H1 (cell line): ENCODE data around the gene IL6R. TPM values are rescaled to one million over a fixed set of nuclear protein-coding genes. Genes with fewer than 3 reads are reported as not detected.
A peak's percentile ranks its signal among the peaks of the same experiment; 100 is the strongest.

ENCODE experiments used
- CTCF ChIA-PET: fragments of 300-600 bp; sonication (Branson Sonifier 250); formaldehyde crosslinking; loops from one replicate; lab custom pipeline; 2021; ENCODE audit not compliant: partially characterized antibody; lab: Charles Lee
- POLR2A ChIA-PET: fragments of 300-600 bp; sonication (Branson Sonifier 250); formaldehyde crosslinking; loops from one replicate; lab custom pipeline; 2021; ENCODE audit warnings: inconsistent platforms; ENCODE audit not compliant: partially characterized antibody; lab: Charles Lee
- DNase-seq, 2 experiments: peaks; one replicate each; pipeline versions ENCODE4 v3.0.0 to v3.0.0-alpha.2; 2010 to 2022; ENCODE audit warnings: low spot score in 2 of 2, low read depth in 1 of 2, mixed read lengths in 1 of 2
- FAIRE-seq: peaks from 2 replicates; lab custom pipeline; 2011; peaks lifted over from hg19 to GRCh38; lab: Jason Lieb, UNC
- H2AFZ ChIP-seq: 2 replicates; pipeline ENCODE4 v1.8.1; 2012; ENCODE audit warnings: low read length, inconsistent platforms
- H2AK5ac ChIP-seq: 2 replicates; pipeline ENCODE4 v1.6.1; 2013; ENCODE audit warnings: low read depth, low read length
- H2BK120ac ChIP-seq: replicated peaks from 2 replicates; pipeline ENCODE3; 2013; ENCODE audit warnings: low read depth, low read length, inconsistent platforms
- H2BK12ac ChIP-seq: 2 replicates; pipeline ENCODE4 v1.6.1; 2013; ENCODE audit warnings: low read depth, low read length
- H2BK15ac ChIP-seq: 2 replicates; pipeline ENCODE4 v1.6.1; 2013; ENCODE audit warnings: low read length
- H2BK20ac ChIP-seq: 2 replicates; pipeline ENCODE4 v1.6.1; 2013; ENCODE audit warnings: low read length
- H2BK5ac ChIP-seq: 2 replicates; pipeline ENCODE4 v1.6.1; 2013; ENCODE audit warnings: low read depth, low read length
- H3K14ac ChIP-seq: 2 replicates; pipeline ENCODE4 v1.6.1; 2013; ENCODE audit warnings: inconsistent platforms; ENCODE audit not compliant: insufficient read length
- H3K18ac ChIP-seq: 2 replicates; pipeline ENCODE4 v1.6.1; 2013; ENCODE audit warnings: low read length; ENCODE audit errors: extremely low read depth
- H3K23ac ChIP-seq: 2 replicates; pipeline ENCODE4 v1.6.1; 2013; ENCODE audit warnings: inconsistent platforms; ENCODE audit not compliant: insufficient read length
- H3K23me2 ChIP-seq: 2 replicates; pipeline ENCODE4 v1.6.1; 2013; ENCODE audit warnings: low read depth, low read length
- H3K27ac ChIP-seq: 2 replicates; pipeline ENCODE4 v1.6.1; 2011; ENCODE audit warnings: low read depth, low read length, inconsistent platforms
- H3K27me3 ChIP-seq, 4 experiments: replicated peaks in 1 of 4; 1 replicate in 1 of 4; 2 replicates in 3 of 4; pipeline versions ENCODE4 v1.6.1 to v1.8.1; 2011 to 2013; ENCODE audit warnings: low read length in 3 of 4, mild to moderate bottlenecking in 3 of 4, inconsistent platforms in 2 of 4, mixed read lengths in 2 of 4, moderate library complexity in 1 of 4; ENCODE audit not compliant: control insufficient read depth in 3 of 4, insufficient read depth in 3 of 4; ENCODE audit errors: extremely low read depth in 1 of 4
- H3K36me3 ChIP-seq, 4 experiments: 2 replicates each; pipeline versions ENCODE4 v1.6.1 to v1.8.1; 2011 to 2013; ENCODE audit warnings: mild to moderate bottlenecking in 4 of 4, low read length in 3 of 4, moderate library complexity in 2 of 4, control low read depth in 1 of 4, inconsistent platforms in 1 of 4; ENCODE audit not compliant: insufficient read depth in 4 of 4, control insufficient read depth in 2 of 4
- H3K4ac ChIP-seq: replicated peaks from 2 replicates; pipeline ENCODE3; 2013; ENCODE audit warnings: low read length, low read depth, mixed read lengths, inconsistent platforms; ENCODE audit not compliant: insufficient read length
- H3K4me1 ChIP-seq, 4 experiments: replicated peaks in 1 of 4; 1 replicate in 1 of 4; 2 replicates in 3 of 4; pipeline versions ENCODE4 v1.6.1 to v1.8.1; 2011 to 2013; ENCODE audit warnings: low read length in 3 of 4, inconsistent platforms in 2 of 4, mixed read lengths in 1 of 4; ENCODE audit not compliant: insufficient read depth in 4 of 4, control insufficient read depth in 3 of 4
- H3K4me2 ChIP-seq, 2 experiments: 2 replicates each; pipeline versions ENCODE4 v1.6.1 to v1.8.1; 2011 to 2013; ENCODE audit warnings: low read depth in 2 of 2, low read length in 2 of 2, control low read depth in 1 of 2, inconsistent platforms in 1 of 2, mild to moderate bottlenecking in 1 of 2; ENCODE audit not compliant: insufficient read depth in 1 of 2
- H3K4me3 ChIP-seq, 4 experiments: fragments of 200-600, 300-600 bp in 1 of 4; sonication (generic), shearing (Covaris generic), sonication (Bioruptor Twin) in 1 of 4; 2 replicates each; pipeline versions ENCODE4 v1.5.1 to v1.8.1; 2011 to 2016; ENCODE audit warnings: low read length in 4 of 4, low read depth in 3 of 4, control low read depth in 2 of 4, inconsistent platforms in 2 of 4, mild to moderate bottlenecking in 2 of 4, mixed read lengths in 1 of 4, moderate library complexity in 1 of 4; ENCODE audit not compliant: insufficient read depth in 2 of 4; ENCODE audit errors: extremely low read depth in 1 of 4
- H3K56ac ChIP-seq: replicated peaks from 2 replicates; pipeline ENCODE3; 2013; ENCODE audit warnings: low read depth, mild to moderate bottlenecking, mixed read lengths, low read length, inconsistent platforms; ENCODE audit not compliant: insufficient read length
- H3K79me1 ChIP-seq: 2 replicates; pipeline ENCODE4 v1.6.1; 2013; ENCODE audit warnings: low read depth, low read length, control low read depth
- H3K79me2 ChIP-seq, 2 experiments: 2 replicates each; pipeline versions ENCODE4 v1.6.1 to v1.8.1; 2012 to 2013; ENCODE audit warnings: low read length in 2 of 2, mild to moderate bottlenecking in 2 of 2, inconsistent platforms in 1 of 2; ENCODE audit not compliant: insufficient read depth in 2 of 2, control insufficient read depth in 1 of 2
- H3K9ac ChIP-seq, 4 experiments: replicated peaks in 1 of 4; 1 replicate in 1 of 4; 2 replicates in 3 of 4; pipeline versions ENCODE4 v1.6.1 to v1.8.1; 2011 to 2013; ENCODE audit warnings: low read depth in 3 of 4, low read length in 3 of 4, control low read depth in 2 of 4, mild to moderate bottlenecking in 2 of 4, moderate library complexity in 2 of 4, inconsistent platforms in 1 of 4; ENCODE audit errors: extremely low read depth in 1 of 4
- H3K9me3 ChIP-seq, 2 experiments: 2 replicates each; pipeline versions ENCODE4 v1.6.1 to v1.8.1; 2012 to 2013; ENCODE audit warnings: mild to moderate bottlenecking in 2 of 2, moderate library complexity in 2 of 2, control low read depth in 1 of 2, inconsistent platforms in 1 of 2, low read depth in 1 of 2, low read length in 1 of 2, mixed read lengths in 1 of 2; ENCODE audit not compliant: insufficient read depth in 2 of 2
- H4K20me1 ChIP-seq, 2 experiments: replicated peaks in 1 of 2; 2 replicates each; pipeline versions ENCODE3 to v1.8.1; 2011 to 2013; ENCODE audit warnings: inconsistent platforms in 2 of 2, low read length in 2 of 2, mild to moderate bottlenecking in 1 of 2; ENCODE audit not compliant: insufficient read depth in 2 of 2, control insufficient read depth in 1 of 2
- H4K5ac ChIP-seq: 2 replicates; pipeline ENCODE4 v1.6.1; 2013; ENCODE audit warnings: low read length, low read depth, mixed read lengths, inconsistent platforms; ENCODE audit not compliant: insufficient read length
- H4K8ac ChIP-seq: 2 replicates; pipeline ENCODE4 v1.8.0; 2013; ENCODE audit warnings: mild to moderate bottlenecking, moderate library complexity, low read length, inconsistent platforms; ENCODE audit not compliant: insufficient read depth; ENCODE audit errors: extremely low read depth
- H4K91ac ChIP-seq: replicated peaks from 2 replicates; pipeline ENCODE3; 2013; ENCODE audit warnings: low read length, mixed read lengths, inconsistent platforms; ENCODE audit not compliant: insufficient read length
- EGR1 ChIP-seq: IDR thresholded peaks from 2 replicates; pipeline ENCODE4 v1.6.1; 2011; ENCODE audit warnings: low read depth, low read length, borderline replicate concordance
- SAP30 ChIP-seq: fragments of 300-600 bp; sonication (generic); IDR thresholded peaks from 2 replicates; pipeline ENCODE4 v1.7.1; 2012; ENCODE audit warnings: low read length, moderate library complexity, mild to moderate bottlenecking, inconsistent platforms; ENCODE audit not compliant: insufficient read depth, insufficient replicate concordance
- SUZ12 ChIP-seq: fragments of 200-600 bp; sonication (generic); IDR thresholded peaks from 2 replicates; pipeline ENCODE4 v1.6.1; 2012; ENCODE audit warnings: mild to moderate bottlenecking, inconsistent platforms, low read length, moderate library complexity, mixed read lengths
- WGBS, 2 experiments: shearing (Covaris generic) in 1 of 2; methylation state at CpG; one replicate each; pipeline versions ENCODE4 v1.1.6 to v1.1.7; 2013 to 2015; ENCODE audit warnings: low lambda C conversion rate in 2 of 2, mixed read lengths in 2 of 2, inconsistent platforms in 1 of 2, low coverage in 1 of 2, missing lambda C conversion rate in 1 of 2; ENCODE audit not compliant: insufficient replicate concordance in 2 of 2, insufficient coverage in 1 of 2, insufficient read length in 1 of 2; ENCODE audit errors: extremely low coverage in 1 of 2, missing lambda C conversion rate in 1 of 2; 5-methylcytosine and 5-hydroxymethylcytosine counted together
- polyA plus RNA-seq, 7 experiments: library from polyadenylated mRNA; depleted of rRNA in 3 of 7; stranded (reverse) in 5 of 7; unstranded in 2 of 7; fragments of >200 nt in 5 of 7; fragments of 200-250 nt in 2 of 7; gene quantifications; 1 replicate in 5 of 7; 2 replicates in 1 of 7; 4 replicates in 1 of 7; pipeline versions ENCODE4 v1.2.1 to v1.2.3, GENCODE V29; 2011 to 2013; ENCODE audit warnings: missing spikeins in 2 of 7, mixed read lengths in 2 of 7
- total RNA-seq: library from RNA; stranded (reverse); fragmentation: NEBNext Ultra II Directional; extraction: Animal tissue kit (Norgen Biotek cat#: 25700); gene quantifications from 2 replicates; pipeline ENCODE4 v1.2.1, GENCODE V29; 2021

The IL6R gene
- total and polyA plus RNA-seq, 2 of the 8 experiments (the other 6 are each of a cell fraction or from before 2014, with no cell fraction given): 2.3 to 3.0 TPM

GRCh38 chr1:154407198-154408091 is 2.3 kb downstream of the IL6R start:
- H3K18ac ChIP-seq: no peak overlapping the region
- no peak for FAIRE-seq
- TF ChIP-seq SUZ12 (no peak), EGR1 (peak; percentile 39; the same call in 1 of the 2 replicates), SAP30 (no peak)
- no peak overlapping the region for H4K91ac ChIP-seq
- ChIA-PET CTCF (interaction anchor here (0.7 to 2.5 kb wide), 5 partner anchors 14 to 654 kb away, joined by 3 to 11 read pairs (median 3); no protein-coding TSS in a partner anchor), POLR2A (interaction anchor here (0.6 to 0.9 kb wide), 2 partner anchors 9 to 30 kb away, joined by 3 to 4 read pairs; no protein-coding TSS in a partner anchor)
- peaks cover 9 to 36% (median 26%) of the 10 kb centered on the region in 4 experiments for H3K27me3 ChIP-seq
- H2BK120ac ChIP-seq: no peak overlapping the region
- no peak overlapping the region for H2AK5ac ChIP-seq
- H2BK5ac ChIP-seq: no peak overlapping the region
- no peaks in the 10 kb centered on the region for H3K79me2 ChIP-seq
- no peak overlapping the region; the same call in 1 of the 2 replicates for H4K8ac ChIP-seq
- H4K5ac ChIP-seq: no peak overlapping the region
- DNase-seq: no peak
- 72% methylated on average over 11 of the region's 11 CpGs; no CpG with 5 or more reads in 1 of the 2 experiments for WGBS, 2 experiments
- no peaks in the 10 kb centered on the region for H3K36me3 ChIP-seq
- no peak overlapping the region; the same call in 1 of the 2 replicates for H2BK15ac ChIP-seq
- no peak overlapping the region for H3K4me3 ChIP-seq
- H3K23me2 ChIP-seq: peaks cover 13% of the 10 kb centered on the region
- no peak overlapping the region for H3K14ac ChIP-seq
- no peak overlapping the region for H3K27ac ChIP-seq
- no peaks in the 10 kb centered on the region for H3K79me1 ChIP-seq
- H3K4me1 ChIP-seq: peaks cover 0 to 8% (median 6%) of the 10 kb centered on the region in 4 experiments; a peak in 4 of 7 replicates
- H2AFZ ChIP-seq: no peak overlapping the region
- H4K20me1 ChIP-seq: no peaks in the 10 kb centered on the region
- no peak overlapping the region for H3K4me2 ChIP-seq
- no peak overlapping the region for H3K56ac ChIP-seq
- no peak overlapping the region for H2BK20ac ChIP-seq
- H3K23ac ChIP-seq: no peak overlapping the region
- H3K9me3 ChIP-seq: no peaks in the 10 kb centered on the region
- no peak overlapping the region; a peak in 1 of 7 replicates for H3K9ac ChIP-seq
- H3K4ac ChIP-seq: no peak overlapping the region
- no peak overlapping the region for H2BK12ac ChIP-seq
